B cell (primary cell): ENCODE data around the gene MUTYH. TPM values are rescaled to one million over a fixed set of nuclear protein-coding genes. Genes with fewer than 3 reads are reported as not detected.

Source experiments
- ATAC-seq: fragments of 200-7000 bp; cut with Tn5 transposase; one replicate; pipeline ENCODE4 v1.10.0; 2021; ENCODE audit warnings: low read depth, mild to moderate bottlenecking, moderate number of reproducible peaks, moderate library complexity
- CTCF ChIA-PET: fragments of 350-600 bp; sonication (Branson Sonifier 250); formaldehyde crosslinking; loops from one replicate; lab custom pipeline; 2021; ENCODE audit warnings: antibody characterized with exemption, inconsistent platforms; lab: Charles Lee
- POLR2A ChIA-PET: fragments of 350-600 bp; sonication (Branson Sonifier 250); formaldehyde crosslinking; loops from one replicate; lab custom pipeline; 2021; ENCODE audit warnings: antibody characterized with exemption; lab: Charles Lee
- DNase-seq: peaks from one replicate; pipeline ENCODE4 v3.0.0; 2013
- H2AFZ ChIP-seq: 2 replicates; pipeline ENCODE4 v1.6.1; 2012; ENCODE audit warnings: mild to moderate bottlenecking, low read depth, low read length; ENCODE audit not compliant: insufficient read depth, poor library complexity, severe bottlenecking
- H3K27ac ChIP-seq, 2 donors: 1 replicate in 1 of 2; 2 replicates in 1 of 2; pipeline ENCODE4 v1.5.1; 2012 to 2013; ENCODE audit warnings: low read length in 2 of 2, mild to moderate bottlenecking in 2 of 2, moderate library complexity in 1 of 2
- H3K27me3 ChIP-seq, 4 experiments: fragments of 200-600 bp in 1 of 4; sonication (generic) in 1 of 4; replicated peaks in 1 of 4; 1 replicate in 2 of 4; 2 replicates in 2 of 4; pipeline versions ENCODE4 v1.6.1 to v1.7.0; 2013 to 2016; ENCODE audit warnings: low read length in 3 of 4, mild to moderate bottlenecking in 2 of 4, mixed read lengths in 1 of 4, moderate library complexity in 1 of 4; ENCODE audit not compliant: insufficient read depth in 4 of 4, control insufficient read depth in 3 of 4; ENCODE audit errors: control extremely low read depth in 1 of 4
- H3K36me3 ChIP-seq, 2 experiments: replicated peaks in 1 of 2; 1 replicate in 1 of 2; 2 replicates in 1 of 2; pipeline versions ENCODE4 v1.6.1 to v1.7.1; 2013; ENCODE audit warnings: low read length in 1 of 2; ENCODE audit not compliant: insufficient read depth in 2 of 2, control insufficient read depth in 1 of 2; ENCODE audit errors: control extremely low read depth in 1 of 2, extremely low read depth in 1 of 2
- H3K4me1 ChIP-seq, 2 donors: fragments of 200-600 bp in 1 of 2; sonication (generic) in 1 of 2; 1 replicate in 1 of 2; 2 replicates in 1 of 2; pipeline versions ENCODE4 v1.5.1 to v1.6.1; 2013 to 2017; ENCODE audit warnings: low read length in 2 of 2; ENCODE audit not compliant: control insufficient read depth in 2 of 2, insufficient read depth in 2 of 2
- H3K4me2 ChIP-seq: replicated peaks from 2 replicates; pipeline ENCODE3; 2012; ENCODE audit warnings: mild to moderate bottlenecking, low read depth, low read length; ENCODE audit not compliant: poor library complexity, severe bottlenecking
- H3K4me3 ChIP-seq, 5 experiments: fragments of 200-600 bp in 1 of 5; sonication (generic) in 1 of 5; 1 replicate in 3 of 5; 2 replicates in 2 of 5; pipeline versions ENCODE4 v1.5.1 to v1.7.0; 2011 to 2016; ENCODE audit warnings: low read length in 4 of 5, mild to moderate bottlenecking in 4 of 5, low read depth in 2 of 5, control low read depth in 1 of 5, moderate library complexity in 1 of 5; ENCODE audit not compliant: insufficient read depth in 1 of 5; ENCODE audit errors: control extremely low read depth in 1 of 5, extremely low read depth in 1 of 5
- H3K79me2 ChIP-seq: fragments of 200-600 bp; sonication (generic); one replicate; pipeline ENCODE4 v1.6.0; 2016; ENCODE audit warnings: low read length; ENCODE audit not compliant: control insufficient read depth, insufficient read depth
- H3K9ac ChIP-seq: fragments of 200-600 bp; sonication (generic); 2 replicates; pipeline ENCODE4 v1.6.1; 2017; ENCODE audit warnings: mild to moderate bottlenecking, low read length, moderate library complexity
- H3K9me3 ChIP-seq, 3 donors: one replicate each; pipeline versions ENCODE4 v1.6.1 to v1.7.1; 2013; ENCODE audit warnings: low read length in 2 of 3; ENCODE audit not compliant: control insufficient read depth in 2 of 3, insufficient read depth in 1 of 3; ENCODE audit errors: control extremely low read depth in 1 of 3
- H4K20me1 ChIP-seq: 2 replicates; pipeline ENCODE4 v1.6.0; 2012; ENCODE audit warnings: mild to moderate bottlenecking, low read length; ENCODE audit not compliant: insufficient read depth, control insufficient read depth, poor library complexity, severe bottlenecking
- H3K27ac Mint-ChIP-seq: one replicate; pipeline ENCODE4 v1.8.0; 2021; ENCODE audit warnings: mixed read lengths
- H3K27me3 Mint-ChIP-seq: one replicate; pipeline ENCODE4 v1.8.0; 2021; ENCODE audit warnings: mixed read lengths
- H3K4me1 Mint-ChIP-seq: one replicate; pipeline ENCODE4 v1.8.0; 2021; ENCODE audit warnings: mixed read lengths
- H3K4me3 Mint-ChIP-seq: one replicate; pipeline ENCODE4 v1.8.0; 2021; ENCODE audit warnings: mixed read lengths
- H3K9me3 Mint-ChIP-seq: one replicate; pipeline ENCODE4 v1.8.0; 2022; ENCODE audit warnings: mixed read lengths; ENCODE audit not compliant: insufficient read depth
- CTCF ChIP-seq: fragments of 200-600 bp; IDR thresholded peaks from one replicate; pipeline ENCODE4 v1.8.0; 2022; ENCODE audit warnings: antibody characterized with exemption, mild to moderate bottlenecking
- EZH2 ChIP-seq: IDR thresholded peaks from 2 replicates; pipeline ENCODE4 v1.6.1; 2012; ENCODE audit warnings: borderline replicate concordance, low read depth, mild to moderate bottlenecking, moderate library complexity, low read length; ENCODE audit not compliant: insufficient read depth, poor library complexity, severe bottlenecking
- WGBS: methylation state at CpG from one replicate; pipeline ENCODE4 v1.1.5; 2013; ENCODE audit warnings: missing lambda C conversion rate; ENCODE audit not compliant: insufficient coverage; 5-methylcytosine and 5-hydroxymethylcytosine counted together
- intact Hi-C: fragments of 100-400 bp; cut with micrococcal nuclease; formaldehyde crosslinking; loops from one replicate; pipeline ENCODE4 v1.10.0; 2022
- polyA minus RNA-seq: library from RNA; depleted of rRNA, polyadenylated mRNA; stranded (reverse); fragments of >200 nt; gene quantifications from 2 replicates; pipeline ENCODE4 v1.2.3, GENCODE V29; 2012
- polyA plus RNA-seq: library from polyadenylated mRNA; depleted of rRNA; stranded (reverse); fragments of >200 nt; gene quantifications from 2 replicates; pipeline ENCODE4 v1.2.3, GENCODE V29; 2012
- total RNA-seq, 2 donors: library from RNA; stranded (reverse); fragments of 120-200 nt in 1 of 2; gene quantifications; 1 replicate in 1 of 2; 2 replicates in 1 of 2; pipeline versions ENCODE4 v1.2.3 to v1.2.4, GENCODE V29; 2013 to 2022

MUTYH gene
- 68.1 and 68.5 TPM in 2 replicates for total RNA-seq
- 32.4 TPM for total RNA-seq (2013)
- polyA plus RNA-seq = 59.6 and 65.0 TPM in 2 replicates
- polyA minus RNA-seq = 37.5 and 40.4 TPM in 2 replicates

- H3K27me3 ChIP-seq = no peaks in the 10 kb centered on the region
- H2AFZ ChIP-seq = peak within 1 kb of the TSS; percentile 87
- under 1% methylated on average over 69 of the region's 70 CpGs for WGBS
- ChIA-PET POLR2A (interaction anchor here (0.5 to 3.2 kb wide), 24 partner anchors 9 to 666 kb away, joined by 3 to 76 read pairs (median 6); partner anchors contain the start of genes ARMH1, CCDC163, HECTD3 and HPDL), CTCF (interaction anchor here (0.6 to 5.4 kb wide), 18 partner anchors 9 to 609 kb away, joined by 3 to 74 read pairs (median 6); partner anchors contain the start of genes BEST4, CCDC163, HECTD3 and HPDL)
- Mint-ChIP-seq H3K27me3 (no peaks in the 10 kb centered on the region), H3K27ac (peak within 1 kb of the TSS; percentile 100), H3K4me3 (peak within 1 kb of the TSS; percentile 91), H3K4me1 (peaks cover 38% of the 10 kb centered on the region), H3K9me3 (no peaks in the 10 kb centered on the region)
- H3K4me2 ChIP-seq = peak within 1 kb of the TSS; percentile 70
- H3K9ac ChIP-seq = peak within 1 kb of the TSS; percentile 96
- peaks cover 18% of the 10 kb centered on the region for H3K79me2 ChIP-seq
- H3K27ac ChIP-seq = peak within 1 kb of the TSS; percentile 96
- H3K4me3 ChIP-seq = peak within 1 kb of the TSS; percentile 83 to 97 (median 86)
- no peaks in the 10 kb centered on the region for H3K9me3 ChIP-seq
- H3K4me1 ChIP-seq = peaks cover 20 to 33% of the 10 kb centered on the region in 2 donors
- ATAC-seq (peak; percentile 88), DNase-seq (peak; percentile 92)
- H4K20me1 ChIP-seq = peaks cover 9% of the 10 kb centered on the region
- intact Hi-C loops = loop anchor here (1.0 to 2.0 kb wide), 9 partner anchors 14 to 527 kb away; partner anchors contain the start of genes CCDC163, HPDL, MMACHC and NASP
- peaks cover 0 to 39% of the 10 kb centered on the region in 2 experiments for H3K36me3 ChIP-seq
- TF ChIP-seq EZH2 (no peak), CTCF (no peak)
Observed at GRCh38 chr1:45339789-45340558, at the start of gene MUTYH, which contains the start of gene TOE1. Gene MUTYH (minus strand): TSS chr1:45340440. CDS start chr1:45334505, 5,935 bp downstream. Gene TOE1 (plus strand): TSS chr1:45340170. CDS start chr1:45340253, 83 bp downstream.

GRCh38 chr1:45386219-45386618 lies 46.0 kb upstream of the MUTYH start:
- no peaks in the 10 kb centered on the region for H3K27me3 Mint-ChIP-seq
- Histone ChIP-seq H3K27ac (no peak overlapping the region), H3K36me3 (no peaks in the 10 kb centered on the region), H3K79me2 (peaks cover 17% of the 10 kb centered on the region), H3K9ac (no peak overlapping the region), H3K4me1 (no peaks in the 10 kb centered on the region), H3K4me3 (no peak overlapping the region), H2AFZ (no peak overlapping the region), H3K9me3 (no peaks in the 10 kb centered on the region), H3K4me2 (no peak overlapping the region), H3K27me3 (no peaks in the 10 kb centered on the region), H4K20me1 (no peaks in the 10 kb centered on the region)
- no peak overlapping the region for H3K27ac Mint-ChIP-seq
- peaks cover 4% of the 10 kb centered on the region for H3K4me1 Mint-ChIP-seq
- TF ChIP-seq EZH2 = no peak
- no peak for TF ChIP-seq CTCF
- CTCF ChIA-PET = no interaction called here
- intact Hi-C loops = no loop called here
- POLR2A ChIA-PET = no interaction called here
- no peak overlapping the region for H3K4me3 Mint-ChIP-seq
- H3K9me3 Mint-ChIP-seq = no peaks in the 10 kb centered on the region
- WGBS = no CpG with 5 or more reads among the region's 3 CpGs
- DNase-seq (no peak), ATAC-seq (no peak)
